Fibroblast of peridontal ligament (primary cell): ENCODE data around the gene TAF11.
A peak's percentile ranks its signal among the peaks of the same experiment; 100 is the strongest.
"Not testable (repeated sequence)": the region's sequence is repeated elsewhere in the genome, so short reads cannot be mapped to it uniquely, and the experiment has no call there.

Experiments
- DNase-seq: peaks from one replicate; pipeline ENCODE4 v3.0.0-alpha.2; 2010; ENCODE audit errors: extremely low read depth

TAF11 gene

GRCh38 chr6:34887753-34888513 is at the start of gene TAF11:
Gene TAF11 (minus strand): TSS chr6:34888042. CDS start chr6:34887957, 85 bp downstream.
- DNase-seq = peak; percentile 94

- no peak for DNase-seq
These were observed 46.7 kb upstream of the TAF11 start for GRCh38 chr6:34934516-34934915.

GRCh38 chr6:34932202-34932601 is 44.4 kb upstream of the TAF11 start:
- DNase-seq = not testable (repeated sequence)

GRCh38 chr6:34930221-34930620 is 42.4 kb upstream of the TAF11 start:
- DNase-seq = no peak

- no peak for DNase-seq
These were observed 41.6 kb upstream of the TAF11 start for GRCh38 chr6:34929241-34929978.

GRCh38 chr6:34928695-34929094 is 40.9 kb upstream of the TAF11 start:
- no peak for DNase-seq

GRCh38 chr6:34928220-34928619 is 40.4 kb upstream of the TAF11 start:
- no peak for DNase-seq

- DNase-seq = no peak
These were observed 38.8 kb upstream of the TAF11 start for GRCh38 chr6:34926655-34927054.

GRCh38 chr6:34924831-34925625 is 37.2 kb upstream of the TAF11 start:
- no peak for DNase-seq

GRCh38 chr6:34922177-34922663 is 34.4 kb upstream of the TAF11 start:
- peak; percentile 46 for DNase-seq

GRCh38 chr6:34920097-34920496 is 32.3 kb upstream of the TAF11 start:
- no peak for DNase-seq

GRCh38 chr6:34919651-34920050 is 31.8 kb upstream of the TAF11 start:
- no peak for DNase-seq

GRCh38 chr6:34917626-34918285 is 29.9 kb upstream of the TAF11 start:
- no peak for DNase-seq

- peak; percentile 59 for DNase-seq
These were observed 28.6 kb upstream of the TAF11 start for GRCh38 chr6:34916348-34916967.

GRCh38 chr6:34914358-34914757 is 26.5 kb upstream of the TAF11 start:
- DNase-seq = no peak

GRCh38 chr6:34912715-34913464 is 25.0 kb upstream of the TAF11 start:
- peak; percentile 72 for DNase-seq

GRCh38 chr6:34911822-34912221 is 24.0 kb upstream of the TAF11 start:
- no peak for DNase-seq

- DNase-seq = no peak
These were observed 21.6 kb upstream of the TAF11 start for GRCh38 chr6:34909320-34909883.

- no peak for DNase-seq
These were observed 20.4 kb upstream of the TAF11 start for GRCh38 chr6:34908194-34908593.

- DNase-seq = no peak
These were observed 19.0 kb upstream of the TAF11 start for GRCh38 chr6:34906826-34907225.
